ENCODE results near the gene MORN2.

GRCh38 chr2:38873763-38874162 is 2.0 kb upstream of the MORN2 start:
- TF ChIP-seq CTCF (IDR thresholded peaks at IDR 0.05; ENCODE audit: extremely low read depth in 1 of 2, insufficient read depth in 1 of 2, low read depth in 1 of 2, low read length in 2 of 2) = no peak
- TF ChIP-seq POLR2AphosphoS5 (IDR thresholded peaks at IDR 0.05; ENCODE audit: insufficient read depth, low read depth, low read length) = no peak
- no peak for TF ChIP-seq JUN (IDR thresholded peaks at IDR 0.05; ENCODE audit: borderline replicate concordance, insufficient read depth, insufficient read length, low read depth)
- TF ChIP-seq MYC (IDR thresholded peaks at IDR 0.05; ENCODE audit: low read depth, low read length) = no peak

Data from endothelial cell of umbilical vein (primary cell).